ENCODE results near the gene NIPAL1. TPM values are rescaled to one million over a fixed set of nuclear protein-coding genes. Genes with fewer than 3 reads are reported as not detected.

The NIPAL1 gene
- total and polyA plus RNA-seq, 2 experiments from 2014 or later = 6.1 to 14.0 TPM

DNA sequence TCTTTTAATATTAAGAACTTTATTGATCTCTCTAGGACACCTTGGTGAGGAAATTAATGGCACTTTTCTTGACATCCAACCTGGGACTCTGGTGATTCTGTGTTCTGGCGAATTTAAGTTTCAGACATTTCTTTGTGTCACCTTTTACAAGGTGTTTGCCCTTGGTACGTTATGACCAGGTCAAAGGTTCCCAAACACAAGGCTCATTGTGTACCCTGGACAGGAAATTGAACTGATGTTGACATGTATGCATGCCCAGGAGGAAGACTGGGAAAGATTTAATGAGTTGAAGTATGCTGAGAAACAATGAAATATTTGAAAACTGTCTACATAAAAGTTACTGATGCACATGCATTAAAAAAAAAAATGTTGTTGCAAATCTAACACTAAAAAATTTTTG is 22.1 kb downstream of the NIPAL1 start:
- no peaks in the 10 kb centered on the region for H4K20me1 ChIP-seq (ENCODE audit: insufficient read depth, poor library complexity, severe bottlenecking)
- no peak overlapping the region for H2AFZ ChIP-seq
- WGBS (ENCODE audit: low lambda C conversion rate, missing lambda C conversion rate) = 13% methylated on average over 2 of the region's 2 CpGs
- H3K4me2 ChIP-seq = no peak overlapping the region
- H3K9me2 ChIP-seq (replicated peaks; ENCODE audit: insufficient read depth) = no peaks in the 10 kb centered on the region
- H3K79me2 ChIP-seq = no peaks in the 10 kb centered on the region
- DNase-seq (ENCODE audit: low spot score) = no peak
- TF ChIP-seq EZH2 (IDR thresholded peaks at IDR 0.05; ENCODE audit: borderline replicate concordance) = no peak
- TF ChIP-seq, protein P1, sequence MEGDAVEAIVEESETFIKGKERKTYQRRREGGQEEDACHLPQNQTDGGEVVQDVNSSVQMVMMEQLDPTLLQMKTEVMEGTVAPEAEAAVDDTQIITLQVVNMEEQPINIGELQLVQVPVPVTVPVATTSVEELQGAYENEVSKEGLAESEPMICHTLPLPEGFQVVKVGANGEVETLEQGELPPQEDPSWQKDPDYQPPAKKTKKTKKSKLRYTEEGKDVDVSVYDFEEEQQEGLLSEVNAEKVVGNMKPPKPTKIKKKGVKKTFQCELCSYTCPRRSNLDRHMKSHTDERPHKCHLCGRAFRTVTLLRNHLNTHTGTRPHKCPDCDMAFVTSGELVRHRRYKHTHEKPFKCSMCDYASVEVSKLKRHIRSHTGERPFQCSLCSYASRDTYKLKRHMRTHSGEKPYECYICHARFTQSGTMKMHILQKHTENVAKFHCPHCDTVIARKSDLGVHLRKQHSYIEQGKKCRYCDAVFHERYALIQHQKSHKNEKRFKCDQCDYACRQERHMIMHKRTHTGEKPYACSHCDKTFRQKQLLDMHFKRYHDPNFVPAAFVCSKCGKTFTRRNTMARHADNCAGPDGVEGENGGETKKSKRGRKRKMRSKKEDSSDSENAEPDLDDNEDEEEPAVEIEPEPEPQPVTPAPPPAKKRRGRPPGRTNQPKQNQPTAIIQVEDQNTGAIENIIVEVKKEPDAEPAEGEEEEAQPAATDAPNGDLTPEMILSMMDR (IDR thresholded peaks at IDR 0.05; ENCODE audit: poor library complexity) = no peak
- TF ChIP-seq EZH2phosphoT487 (IDR thresholded peaks at IDR 0.05; ENCODE audit: low read depth, severe bottlenecking, unreplicated experiment) = no peak
- no peaks in the 10 kb centered on the region for H3K36me3 ChIP-seq (replicated peaks; ENCODE audit: insufficient read depth, low read depth)
- H3K4me1 ChIP-seq (ENCODE audit: insufficient read depth) = peaks cover 13% of the 10 kb centered on the region
- H3K4me3 ChIP-seq = no peak overlapping the region
- no peak overlapping the region for H3K27ac ChIP-seq
- no peaks in the 10 kb centered on the region for H3K27me3 ChIP-seq
- H3K9me3 ChIP-seq (ENCODE audit: low read depth) = no peaks in the 10 kb centered on the region

DNA sequence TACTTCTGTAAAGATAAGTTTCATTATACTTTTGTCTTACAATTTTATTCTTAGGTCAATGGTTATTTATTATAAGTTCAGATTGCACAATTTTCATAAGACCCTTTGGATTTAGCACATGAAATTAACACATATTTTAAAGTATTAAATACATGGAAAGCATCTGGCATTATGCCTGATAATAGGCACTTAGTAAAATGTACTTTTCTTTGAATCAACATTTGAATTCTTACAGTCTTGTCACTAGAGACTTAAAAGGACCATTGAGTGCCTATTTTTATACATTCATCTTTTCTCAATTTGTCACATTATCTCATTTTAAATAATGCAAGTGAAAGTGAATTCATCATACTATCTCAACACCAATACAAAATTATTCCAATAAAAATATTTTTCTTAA is 23.0 kb downstream of the NIPAL1 start:
- no peaks in the 10 kb centered on the region for H4K20me1 ChIP-seq (ENCODE audit: insufficient read depth, poor library complexity, severe bottlenecking)
- H3K27me3 ChIP-seq = no peaks in the 10 kb centered on the region
- H3K27ac ChIP-seq = no peak overlapping the region
- no peak for TF ChIP-seq EZH2phosphoT487 (IDR thresholded peaks at IDR 0.05; ENCODE audit: low read depth, severe bottlenecking, unreplicated experiment)
- no peak for TF ChIP-seq EZH2 (IDR thresholded peaks at IDR 0.05; ENCODE audit: borderline replicate concordance)
- TF ChIP-seq, protein P1 (IDR thresholded peaks at IDR 0.05; ENCODE audit: poor library complexity) = no peak
- no peaks in the 10 kb centered on the region for H3K36me3 ChIP-seq (replicated peaks; ENCODE audit: insufficient read depth, low read depth)
- H3K9me2 ChIP-seq (replicated peaks; ENCODE audit: insufficient read depth) = no peaks in the 10 kb centered on the region
- no peak overlapping the region for H3K4me3 ChIP-seq
- no peak overlapping the region for H2AFZ ChIP-seq
- no peaks in the 10 kb centered on the region for H3K79me2 ChIP-seq
- H3K4me1 ChIP-seq (ENCODE audit: insufficient read depth) = peaks cover 13% of the 10 kb centered on the region
- DNase-seq (ENCODE audit: low spot score) = no peak
- no peaks in the 10 kb centered on the region for H3K9me3 ChIP-seq (ENCODE audit: low read depth)
- no peak overlapping the region for H3K4me2 ChIP-seq

DNA sequence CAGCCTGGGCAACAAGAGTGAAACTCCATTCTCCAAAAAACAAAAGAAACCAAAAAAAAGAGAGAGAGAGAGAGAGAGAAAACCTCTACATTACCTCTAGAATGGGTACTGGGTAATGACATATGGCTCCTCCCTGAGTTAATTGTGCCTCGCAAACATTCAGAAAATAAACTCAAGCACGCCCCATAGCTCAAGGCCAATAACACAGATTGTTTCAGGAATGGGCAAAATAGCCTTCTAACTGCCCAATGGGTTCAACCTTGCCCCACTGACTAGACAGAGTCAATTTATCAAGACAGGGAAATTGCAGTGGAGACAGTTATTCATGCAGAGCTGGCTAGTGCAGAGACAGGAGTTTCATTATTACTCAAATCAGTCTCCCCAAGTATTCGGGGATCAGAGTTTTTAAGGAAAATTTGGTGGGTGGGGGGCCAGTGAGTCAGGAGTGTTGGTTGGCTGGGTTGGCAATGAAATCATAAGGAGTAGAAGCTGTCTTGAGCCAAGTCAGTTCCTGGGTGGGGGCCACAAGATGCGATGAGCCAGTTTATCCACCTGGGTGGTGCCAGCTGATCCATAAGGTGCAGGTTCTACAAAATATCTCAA is 25.1 kb downstream of the NIPAL1 start:
- peak overlapping the region; percentile 46 for H3K27ac ChIP-seq
- no peaks in the 10 kb centered on the region for H3K9me3 ChIP-seq (ENCODE audit: low read depth)
- H3K27me3 ChIP-seq = no peaks in the 10 kb centered on the region
- TF ChIP-seq, protein P1 (IDR thresholded peaks at IDR 0.05; ENCODE audit: poor library complexity) = no peak
- TF ChIP-seq EZH2phosphoT487 (IDR thresholded peaks at IDR 0.05; ENCODE audit: low read depth, severe bottlenecking, unreplicated experiment) = no peak
- DNase-seq (ENCODE audit: low spot score) = no peak
- H3K79me2 ChIP-seq = no peaks in the 10 kb centered on the region
- no peak overlapping the region for H2AFZ ChIP-seq
- no peaks in the 10 kb centered on the region for H4K20me1 ChIP-seq (ENCODE audit: insufficient read depth, poor library complexity, severe bottlenecking)
- 86% methylated on average over 4 of the region's 4 CpGs for WGBS (ENCODE audit: low lambda C conversion rate, missing lambda C conversion rate)
- peaks cover 13% of the 10 kb centered on the region for H3K4me1 ChIP-seq (ENCODE audit: insufficient read depth)
- H3K36me3 ChIP-seq (replicated peaks; ENCODE audit: insufficient read depth, low read depth) = no peaks in the 10 kb centered on the region
- no peak overlapping the region for H3K4me3 ChIP-seq
- no peak overlapping the region for H3K4me2 ChIP-seq
- no peaks in the 10 kb centered on the region for H3K9me2 ChIP-seq (replicated peaks; ENCODE audit: insufficient read depth)

All from hepatocyte (in vitro differentiated cells).